Measurements from ENCODE around the gene CNTFR.
A peak's percentile ranks its signal among the peaks of the same experiment; 100 is the strongest.

- TF ChIP-seq POLR2A (IDR thresholded peaks at IDR 0.05) (no peak), CTCF (IDR thresholded peaks at IDR 0.05) (peak; percentile 70 to 90 (median 78))
These were observed 23.4 kb upstream of the CNTFR start for GRCh38 chr9:34612788-34613390.

Measured in Peyer's patch (tissue), 4 donors.